ENCODE measurements around the gene TMEM143. TPM values are rescaled to one million over a fixed set of nuclear protein-coding genes. Genes with fewer than 3 reads are reported as not detected.
"Not testable (repeated sequence)": the region's sequence is repeated elsewhere in the genome, so short reads cannot be mapped to it uniquely, and the experiment has no call there.

Gene TMEM143
- polyA plus RNA-seq, 3 donors = 1.7 to 11.9 (median 2.1) TPM

- Histone ChIP-seq H3K4me2 (replicated peaks; ENCODE audit: extremely low read depth, low read length, poor library complexity, severe bottlenecking) (no peak overlapping the region), H2AFZ (ENCODE audit: insufficient read depth, low read depth, low read length, poor library complexity, severe bottlenecking) (no peak overlapping the region), H3K27me3 (ENCODE audit: control insufficient read depth in 2 of 2, insufficient read depth in 2 of 2, low read length in 2 of 2) (no peaks in the 10 kb centered on the region), H3K36me3 (replicated peaks in 1 of 2; ENCODE audit: control insufficient read depth in 1 of 2, insufficient read depth in 2 of 2, low read length in 2 of 2) (no peaks in the 10 kb centered on the region), H3K9me3 (replicated peaks in 1 of 2; ENCODE audit: control insufficient read depth in 1 of 2, insufficient read depth in 1 of 2, low read length in 2 of 2) (no peaks in the 10 kb centered on the region), H3K4me1 (ENCODE audit: control insufficient read depth in 1 of 2, insufficient read depth in 2 of 2, low read length in 2 of 2) (no peaks in the 10 kb centered on the region), H3K27ac (ENCODE audit: low read depth in 1 of 2, low read length in 2 of 2) (no peak overlapping the region), H3K4me3 (replicated peaks in 1 of 3; ENCODE audit: low read depth in 2 of 3, low read length in 3 of 3) (no peak overlapping the region), H3K79me2 (ENCODE audit: insufficient read depth, low read length) (no peaks in the 10 kb centered on the region), H4K20me1 (ENCODE audit: insufficient read depth, low read length) (no peaks in the 10 kb centered on the region), H3K9ac (ENCODE audit: insufficient read depth, low read length, poor library complexity, severe bottlenecking) (no peak overlapping the region)
- no peak overlapping the region for H3K4me3 Mint-ChIP-seq
- peaks cover 0 to 5% (median 2%) of the 10 kb centered on the region in 3 donors for H3K27me3 Mint-ChIP-seq (ENCODE audit: low read depth in 3 of 3)
- WGBS (ENCODE audit: insufficient coverage) = 97% methylated on average over 5 of the region's 7 CpGs
- no peaks in the 10 kb centered on the region for H3K4me1 Mint-ChIP-seq
- H3K27ac Mint-ChIP-seq = no peak overlapping the region
- no peaks in the 10 kb centered on the region for H3K36me3 Mint-ChIP-seq
- DNase-seq = no peak
- TF ChIP-seq CTCF (IDR thresholded peaks at IDR 0.05) = no peak
- H3K9me3 Mint-ChIP-seq = no peaks in the 10 kb centered on the region
- intact Hi-C loops (cut with micrococcal nuclease) = loop anchor here in 1 of 2 donors (5.0 kb wide), 1 partner anchor 42 kb away; no protein-coding TSS in a partner anchor
These were observed 53.5 kb downstream of the TMEM143 start for GRCh38 chr19:48310227-48310626.

GRCh38 chr19:48309731-48310130 lies 54.0 kb downstream of the TMEM143 start:
- not testable (repeated sequence) for H3K36me3 ChIP-seq (replicated peaks in 1 of 2; ENCODE audit: control insufficient read depth in 1 of 2, insufficient read depth in 2 of 2, low read length in 2 of 2); DNase-seq; H3K9ac ChIP-seq (ENCODE audit: insufficient read depth, low read length, poor library complexity, severe bottlenecking); H3K27ac Mint-ChIP-seq; H3K79me2 ChIP-seq (ENCODE audit: insufficient read depth, low read length); H3K4me1 ChIP-seq (ENCODE audit: control insufficient read depth in 1 of 2, insufficient read depth in 2 of 2, low read length in 2 of 2); H3K27me3 Mint-ChIP-seq (ENCODE audit: low read depth in 3 of 3); H4K20me1 ChIP-seq (ENCODE audit: insufficient read depth, low read length); H3K4me2 ChIP-seq (replicated peaks; ENCODE audit: extremely low read depth, low read length, poor library complexity, severe bottlenecking); H3K27ac ChIP-seq (ENCODE audit: low read depth in 1 of 2, low read length in 2 of 2); H3K4me1 Mint-ChIP-seq; H3K9me3 ChIP-seq (replicated peaks in 1 of 2; ENCODE audit: control insufficient read depth in 1 of 2, insufficient read depth in 1 of 2, low read length in 2 of 2); H3K4me3 ChIP-seq (replicated peaks in 1 of 3; ENCODE audit: low read depth in 2 of 3, low read length in 3 of 3); H3K9me3 Mint-ChIP-seq; H3K4me3 Mint-ChIP-seq; H3K36me3 Mint-ChIP-seq; H2AFZ ChIP-seq (ENCODE audit: insufficient read depth, low read depth, low read length, poor library complexity, severe bottlenecking); H3K27me3 ChIP-seq (ENCODE audit: control insufficient read depth in 2 of 2, insufficient read depth in 2 of 2, low read length in 2 of 2)
- 96% methylated on average over 3 of the region's 5 CpGs for WGBS (ENCODE audit: insufficient coverage)
- intact Hi-C loops (cut with micrococcal nuclease) = loop anchor here (5.0 kb wide), 2 partner anchors 33 to 43 kb away; no protein-coding TSS in a partner anchor

Data from CD14-positive monocyte (primary cell).